SK-N-SH (cell line): ENCODE data around the gene ZSWIM1. TPM values are rescaled to one million over a fixed set of nuclear protein-coding genes. Genes with fewer than 3 reads are reported as not detected.

Source experiments
- CTCF ChIA-PET: fragments of 300-600, 350-600 bp; formaldehyde crosslinking; extraction: SDS; loops from one replicate; lab custom pipeline; 2021; lab: Yijun Ruan, JAX
- POLR2A ChIA-PET: fragments of 350-600 bp; sonication (Branson Sonifier 250); formaldehyde crosslinking; extraction: SDS; loops from one replicate; lab custom pipeline; 2020; ENCODE audit warnings: antibody characterized with exemption, inconsistent platforms; lab: Yijun Ruan, JAX
- DNase-seq: peaks from one replicate; pipeline ENCODE4 v3.0.0; 2012
- H2AFZ ChIP-seq: fragments of 200-600 bp; sonication (generic); 2 replicates; pipeline ENCODE4 v1.8.1; 2016; ENCODE audit warnings: antibody characterized with exemption, mild to moderate bottlenecking, low read depth
- H3F3A ChIP-seq: fragments of 200-600 bp; sonication (generic); replicated peaks from 2 replicates; pipeline ENCODE3; 2016; ENCODE audit warnings: antibody characterized with exemption, mild to moderate bottlenecking; ENCODE audit not compliant: insufficient read depth
- H3K27ac ChIP-seq, 2 experiments: fragments of 200-500 bp in 1 of 2; fragments of 200-600 bp in 1 of 2; sonication (Bioruptor generic) in 1 of 2; sonication (generic), shearing (Covaris generic) in 1 of 2; 2 replicates each; pipeline versions ENCODE4 v1.5.1 to v1.6.1; 2014 to 2016; ENCODE audit warnings: low read depth in 2 of 2, inconsistent platforms in 1 of 2, low read length in 1 of 2, mild to moderate bottlenecking in 1 of 2, mixed read lengths in 1 of 2
- H3K27me3 ChIP-seq: fragments of 200-600 bp; sonication (generic), shearing (Covaris generic); 2 replicates; pipeline ENCODE4 v1.6.1; 2016; ENCODE audit warnings: mixed run types; ENCODE audit not compliant: insufficient read depth
- H3K36me3 ChIP-seq, 2 experiments: fragments of 200-500 bp in 1 of 2; fragments of 200-600 bp in 1 of 2; sonication (Bioruptor generic) in 1 of 2; sonication (generic) in 1 of 2; replicated peaks in 1 of 2; 2 replicates each; pipeline versions ENCODE3 to v1.5.1; 2014 to 2016; ENCODE audit warnings: low read length in 1 of 2, mild to moderate bottlenecking in 1 of 2; ENCODE audit not compliant: insufficient read depth in 2 of 2, control insufficient read depth in 1 of 2
- H3K4me1 ChIP-seq, 2 experiments: fragments of 200-500 bp in 1 of 2; fragments of 200-600 bp in 1 of 2; sonication (Bioruptor generic) in 1 of 2; sonication (generic), shearing (Covaris generic) in 1 of 2; 2 replicates each; pipeline versions ENCODE4 v1.5.1 to v1.6.1; 2014 to 2016; ENCODE audit warnings: low read depth in 1 of 2, low read length in 1 of 2, mixed run types in 1 of 2; ENCODE audit not compliant: insufficient read depth in 2 of 2, control insufficient read depth in 1 of 2
- H3K4me2 ChIP-seq: fragments of 200-600 bp; sonication (generic), shearing (Covaris generic); 2 replicates; pipeline ENCODE4 v1.6.1; 2017; ENCODE audit warnings: mixed run types
- H3K4me3 ChIP-seq, 2 experiments: fragments of 200-500 bp in 1 of 2; fragments of 200-600 bp in 1 of 2; sonication (Bioruptor generic) in 1 of 2; sonication (generic), shearing (Covaris generic) in 1 of 2; 2 replicates each; pipeline versions ENCODE4 v1.5.1 to v1.8.1; 2014 to 2016; ENCODE audit warnings: low read depth in 2 of 2, inconsistent platforms in 1 of 2, low read length in 1 of 2, mild to moderate bottlenecking in 1 of 2, mixed read lengths in 1 of 2, moderate library complexity in 1 of 2
- H3K79me2 ChIP-seq: fragments of 200-600 bp; sonication (generic); 2 replicates; pipeline ENCODE4 v1.8.1; 2017; ENCODE audit warnings: mild to moderate bottlenecking; ENCODE audit not compliant: insufficient read depth
- H3K9ac ChIP-seq: fragments of 200-600 bp; sonication (generic); 2 replicates; pipeline ENCODE4 v1.6.1; 2017; ENCODE audit warnings: mixed run types
- H3K9me2 ChIP-seq: fragments of 200-600 bp; sonication (generic); 2 replicates; pipeline ENCODE4 v1.6.1; 2017; ENCODE audit warnings: mixed run types
- H3K9me3 ChIP-seq: fragments of 200-600 bp; sonication (generic); 2 replicates; pipeline ENCODE4 v1.6.1; 2017; ENCODE audit warnings: mixed run types, mild to moderate bottlenecking, moderate library complexity
- H4K20me1 ChIP-seq: fragments of 200-600 bp; sonication (generic); 2 replicates; pipeline ENCODE4 v1.6.1; 2017; ENCODE audit warnings: mild to moderate bottlenecking, mixed run types; ENCODE audit not compliant: insufficient read depth
- CHD2 ChIP-seq: fragments of 150-350 bp; IDR thresholded peaks from 2 replicates; pipeline ENCODE4 v1.6.1; 2018; ENCODE audit warnings: low read length; ENCODE audit not compliant: partially characterized antibody
- MXI1 ChIP-seq: IDR thresholded peaks from 2 replicates; pipeline ENCODE4 v1.6.1; 2012; ENCODE audit warnings: mild to moderate bottlenecking, low read depth, low read length, improper control_type of control experiment
- TCF12 ChIP-seq: IDR thresholded peaks from 2 replicates; pipeline ENCODE4 v1.4.0; 2012
- WGBS: methylation state at CpG from one replicate; pipeline ENCODE4 v1.1.6; 2017; ENCODE audit warnings: low lambda C conversion rate; 5-methylcytosine and 5-hydroxymethylcytosine counted together
- polyA plus RNA-seq, 3 experiments: library from polyadenylated mRNA; depleted of rRNA; stranded (reverse); fragments of >200 nt; gene quantifications; 2 replicates each; pipeline ENCODE4 v1.2.3, GENCODE V29; 2012

ZSWIM1 gene
- polyA plus RNA-seq, 1 of the 3 experiments (the other 2 are of a cell fraction): 1.8 TPM

DNA sequence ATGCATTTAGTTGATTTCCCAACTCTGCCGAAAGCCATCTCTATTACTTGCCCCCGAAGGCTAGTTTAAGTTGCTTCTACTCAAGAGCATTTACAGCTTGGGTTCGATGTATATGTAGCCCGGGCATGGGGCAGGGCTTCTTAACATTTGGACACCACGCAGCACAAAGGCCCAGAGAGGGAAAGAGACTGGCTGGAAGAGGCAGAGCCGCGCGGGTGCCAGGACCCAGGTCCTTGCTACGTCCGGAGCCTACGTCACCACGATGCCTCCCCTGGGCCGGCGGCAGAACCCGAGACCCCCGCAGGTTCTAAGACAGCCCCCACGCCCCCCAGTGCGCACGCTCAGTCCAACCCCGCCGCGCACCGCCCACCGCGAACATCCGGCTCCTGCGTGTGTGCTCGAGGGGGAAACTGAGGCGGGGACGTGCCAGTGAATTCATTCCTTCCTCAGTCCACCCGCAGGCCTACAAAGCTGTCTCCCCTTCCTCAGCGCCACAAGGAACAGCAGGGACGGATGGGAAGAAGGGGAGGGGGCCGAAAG is 53.1 kb downstream of the ZSWIM1 start:
- peaks cover 11% of the 10 kb centered on the region for H3F3A ChIP-seq
- peak overlapping the region; percentile 89 for H3K4me2 ChIP-seq
- peak overlapping the region; percentile 100 for H3K9ac ChIP-seq
- H3K79me2 ChIP-seq: peaks cover 71% of the 10 kb centered on the region
- no peak for TF ChIP-seq TCF12
- peak; percentile 21 for TF ChIP-seq CHD2
- TF ChIP-seq MXI1: peak; percentile 21; the same call in 1 of the 2 replicates
- H3K36me3 ChIP-seq: peaks cover 19 to 27% of the 10 kb centered on the region in 2 experiments
- H3K4me3 ChIP-seq: peak overlapping the region; percentile 85 to 89
- ChIA-PET POLR2A (interaction anchor here (0.9 to 4.4 kb wide), 11 partner anchors 9 to 142 kb away, joined by 3 to 46 read pairs (median 11); partner anchors contain the start of genes CTSA, DNTTIP1, NEURL2 and PLTP), CTCF (interaction anchor here (0.6 to 3.4 kb wide), 12 partner anchors 10 to 142 kb away, joined by 3 to 20 read pairs (median 5); partner anchors contain the start of genes CTSA, DNTTIP1, NEURL2 and WFDC3)
- no peaks in the 10 kb centered on the region for H3K27me3 ChIP-seq
- H3K27ac ChIP-seq: peak overlapping the region; percentile 98
- no peaks in the 10 kb centered on the region for H3K9me2 ChIP-seq
- no peaks in the 10 kb centered on the region for H3K9me3 ChIP-seq
- peak; percentile 81 for DNase-seq
- H2AFZ ChIP-seq: no peak overlapping the region
- H3K4me1 ChIP-seq: peaks cover 10 to 26% of the 10 kb centered on the region in 2 experiments; a peak in 3 of 4 replicates
- WGBS: under 1% methylated on average over 11 of the region's 34 CpGs
- H4K20me1 ChIP-seq: peaks cover 20% of the 10 kb centered on the region; the same call in 1 of the 2 replicates

Other genes starting within 250 kb of the ZSWIM1 start
- not detected in 2 replicates for gene WFDC9, start 249.9 kb upstream of the ZSWIM1 start, polyA plus RNA-seq (2012; rRNA removed)
- not detected in 2 replicates for gene WFDC11, start 211.0 kb upstream of the ZSWIM1 start, polyA plus RNA-seq (2012; rRNA removed)
- gene WFDC13, start 179.2 kb upstream of the ZSWIM1 start, polyA plus RNA-seq (2012; rRNA removed): not detected in 2 replicates
- not detected in 2 replicates for gene WFDC10B, start 176.2 kb upstream of the ZSWIM1 start, polyA plus RNA-seq (2012; rRNA removed)
- not detected in 2 replicates for gene SPINT4, start 158.9 kb upstream of the ZSWIM1 start, polyA plus RNA-seq (2012; rRNA removed)
- gene WFDC3, start 89.3 kb upstream of the ZSWIM1 start, polyA plus RNA-seq (2012; rRNA removed): 0.76 and 0.97 TPM in 2 replicates
- 60.0 and 65.8 TPM in 2 replicates for gene DNTTIP1, start 89.3 kb upstream of the ZSWIM1 start, polyA plus RNA-seq (2012; rRNA removed)
- gene UBE2C, start 68.6 kb upstream of the ZSWIM1 start, polyA plus RNA-seq (2012; rRNA removed): 82.8 and 115 TPM in 2 replicates
- 0.57 and 1.1 TPM in 2 replicates for gene TNNC2, start 53.9 kb upstream of the ZSWIM1 start, polyA plus RNA-seq (2012; rRNA removed)
- 20.6 and 22.1 TPM in 2 replicates for gene SNX21, start 47.4 kb upstream of the ZSWIM1 start, polyA plus RNA-seq (2012; rRNA removed)
- 48.4 and 54.8 TPM in 2 replicates for gene ACOT8, start 23.8 kb upstream of the ZSWIM1 start, polyA plus RNA-seq (2012; rRNA removed)
- gene ZSWIM3, start 23.6 kb upstream of the ZSWIM1 start, polyA plus RNA-seq (2012; rRNA removed): 2.3 and 2.9 TPM in 2 replicates
- gene SPATA25, start 6.4 kb downstream of the ZSWIM1 start, polyA plus RNA-seq (2012; rRNA removed): 1.3 and 2.9 TPM in 2 replicates
- 3.5 and 4.7 TPM in 2 replicates for gene NEURL2, start 10.0 kb downstream of the ZSWIM1 start, polyA plus RNA-seq (2012; rRNA removed)
- gene CTSA, start 10.1 kb downstream of the ZSWIM1 start, polyA plus RNA-seq (2012; rRNA removed): 338 and 363 TPM in 2 replicates
- gene PLTP, start 30.9 kb downstream of the ZSWIM1 start, polyA plus RNA-seq (2012; rRNA removed): 114 and 154 TPM in 2 replicates
- gene PCIF1, start 53.5 kb downstream of the ZSWIM1 start, polyA plus RNA-seq (2012; rRNA removed): 18.2 and 23.1 TPM in 2 replicates
- 8.5 and 11.7 TPM in 2 replicates for gene ZNF335, start 91.0 kb downstream of the ZSWIM1 start, polyA plus RNA-seq (2012; rRNA removed)
- 0.18 and 0.23 TPM in 2 replicates for gene MMP9, start 127.7 kb downstream of the ZSWIM1 start, polyA plus RNA-seq (2012; rRNA removed)
- gene SLC12A5, start 148.0 kb downstream of the ZSWIM1 start, polyA plus RNA-seq (2012; rRNA removed): 8.5 and 19.9 TPM in 2 replicates
- gene NCOA5, start 208.7 kb downstream of the ZSWIM1 start, polyA plus RNA-seq (2012; rRNA removed): 18.6 and 20.4 TPM in 2 replicates
- not detected in 2 replicates for gene CD40, start 237.1 kb downstream of the ZSWIM1 start, polyA plus RNA-seq (2012; rRNA removed)